Thyroid gland (tissue), 4 donors: ENCODE results near the gene RSPH1.

Experiments
- CTCF ChIP-seq, 6 experiments: fragments of 200-600 bp in 3 of 6; fragments of 450-650 bp in 3 of 6; sonication (generic) in 3 of 6; IDR thresholded peaks; one replicate each; pipeline ENCODE4 v1.5.1; 2016 to 2019; ENCODE audit warnings: antibody characterized with exemption in 6 of 6, mild to moderate bottlenecking in 2 of 6, inconsistent platforms in 1 of 6, moderate library complexity in 1 of 6
- POLR2A ChIP-seq, 2 donors: fragments of 450-650 bp; IDR thresholded peaks; one replicate each; pipeline ENCODE4 v1.6.1; 2017; ENCODE audit warnings: antibody characterized with exemption in 2 of 2, mild to moderate bottlenecking in 2 of 2, moderate library complexity in 1 of 2

- no peak for TF ChIP-seq POLR2A (IDR thresholded peaks at IDR 0.05)
- no peak for TF ChIP-seq CTCF (IDR thresholded peaks at IDR 0.05)
Measured at GRCh38 chr21:42540396-42540795, 44.4 kb upstream of the RSPH1 start.
